Effector memory CD8-positive, alpha-beta T cell (primary cell): ENCODE measurements around the gene RPS23.

Experiments
- ATAC-seq: fragments of 150-1000 bp; cut with Tn5 transposase; replicated peaks from 2 replicates; pipeline ENCODE4 v1.10.0; 2021; ENCODE audit warnings: mild to moderate bottlenecking, moderate library complexity
- DNase-seq, 3 experiments: peaks; one replicate each; pipeline ENCODE4 v3.0.0; 2021
- H3K27ac Mint-ChIP-seq, 2 donors: one replicate each; pipeline ENCODE4 v1.8.0; 2022; ENCODE audit warnings: mild to moderate bottlenecking in 2 of 2, mixed read lengths in 2 of 2, moderate library complexity in 2 of 2
- H3K27me3 Mint-ChIP-seq, 2 donors: one replicate each; pipeline ENCODE4 v1.8.0; 2022; ENCODE audit warnings: mixed read lengths in 2 of 2
- H3K36me3 Mint-ChIP-seq: one replicate; pipeline ENCODE4 v1.8.0; 2022; ENCODE audit warnings: mild to moderate bottlenecking, moderate library complexity, mixed read lengths; ENCODE audit not compliant: insufficient read depth
- H3K4me1 Mint-ChIP-seq, 2 donors: one replicate each; pipeline ENCODE4 v1.8.0; 2022; ENCODE audit warnings: low read depth in 2 of 2, mixed read lengths in 2 of 2
- H3K4me3 Mint-ChIP-seq, 2 donors: one replicate each; pipeline ENCODE4 v1.8.0; 2022; ENCODE audit warnings: mild to moderate bottlenecking in 2 of 2, mixed read lengths in 2 of 2, moderate library complexity in 2 of 2
- H3K9me3 Mint-ChIP-seq, 2 donors: one replicate each; pipeline ENCODE4 v1.8.0; 2022; ENCODE audit warnings: mixed read lengths in 2 of 2

The RPS23 gene

DNA sequence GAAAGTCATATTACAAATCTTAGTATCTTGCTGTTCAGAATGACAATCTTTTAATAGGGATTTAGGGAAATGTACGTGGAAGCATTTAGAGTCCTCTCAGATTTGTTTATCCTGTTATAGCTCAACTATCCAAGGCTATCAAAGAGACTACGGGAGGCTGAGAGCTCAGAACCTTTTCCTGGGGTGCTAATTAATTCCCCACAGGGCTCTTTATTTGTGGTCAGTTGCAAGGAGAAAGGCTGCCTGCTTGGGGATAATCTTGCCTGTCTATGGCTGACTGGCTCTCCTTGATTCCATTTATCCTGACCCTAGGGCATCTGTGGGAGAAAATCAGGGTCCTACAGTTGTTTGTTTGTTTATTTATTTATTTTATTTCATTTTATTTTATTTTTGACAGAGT lies 28.0 kb upstream of the RPS23 start:
- ATAC-seq: no peak
- DNase-seq: no peak
- Mint-ChIP-seq H3K9me3 (peaks cover 0 to 5% of the 10 kb centered on the region in 2 donors), H3K4me3 (no peak overlapping the region), H3K4me1 (no peaks in the 10 kb centered on the region), H3K27me3 (peaks cover 0 to 18% of the 10 kb centered on the region in 2 donors), H3K27ac (no peak overlapping the region), H3K36me3 (no peaks in the 10 kb centered on the region)

DNA sequence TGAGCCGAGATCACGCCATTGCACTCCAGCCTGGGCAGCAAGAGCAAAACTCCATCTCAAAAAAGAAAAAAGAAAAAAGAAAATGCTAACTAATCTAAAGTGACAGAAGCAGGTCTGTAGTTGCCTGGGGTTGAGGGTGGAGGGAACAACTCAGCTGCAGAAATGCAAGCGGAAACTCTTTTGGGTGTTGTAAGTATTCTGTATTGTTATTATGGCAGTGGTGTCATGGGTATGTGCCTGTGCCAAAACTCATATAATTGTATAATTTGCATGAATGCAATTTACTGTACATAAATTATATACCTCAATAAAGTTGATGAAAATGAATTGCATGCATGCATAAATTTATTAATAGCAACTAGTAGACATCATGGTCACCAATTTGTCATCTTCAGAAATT lies 23.0 kb upstream of the RPS23 start:
- Mint-ChIP-seq H3K27me3 (peaks cover 0 to 15% of the 10 kb centered on the region in 2 donors), H3K4me3 (no peak overlapping the region), H3K9me3 (no peaks in the 10 kb centered on the region), H3K36me3 (no peaks in the 10 kb centered on the region), H3K4me1 (no peaks in the 10 kb centered on the region), H3K27ac (no peak overlapping the region)
- DNase-seq: no peak
- ATAC-seq: no peak

DNA sequence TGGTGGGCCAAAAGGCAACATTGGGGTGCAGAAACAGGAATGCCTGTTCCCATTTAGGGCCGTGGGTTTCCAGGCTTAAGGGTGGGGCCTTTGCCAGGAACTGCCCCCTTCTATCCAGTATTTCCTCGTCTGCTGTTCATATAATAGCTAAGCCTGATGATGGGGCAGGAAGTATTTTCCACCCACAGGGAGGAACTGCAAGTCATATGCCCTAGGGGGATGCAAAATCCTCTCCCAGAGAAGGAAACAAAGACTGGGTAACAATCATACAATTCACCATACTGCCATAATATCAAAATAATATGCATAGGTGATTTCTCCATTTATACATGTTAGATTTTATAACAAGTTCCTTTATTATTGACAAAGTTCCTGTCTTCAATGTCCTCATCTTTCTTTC lies 20.5 kb upstream of the RPS23 start:
- Mint-ChIP-seq H3K36me3 (no peaks in the 10 kb centered on the region), H3K4me3 (no peak overlapping the region), H3K9me3 (no peaks in the 10 kb centered on the region), H3K27ac (no peak overlapping the region), H3K27me3 (peaks cover 0 to 15% of the 10 kb centered on the region in 2 donors), H3K4me1 (no peaks in the 10 kb centered on the region)
- no peak for ATAC-seq
- DNase-seq: no peak

DNA sequence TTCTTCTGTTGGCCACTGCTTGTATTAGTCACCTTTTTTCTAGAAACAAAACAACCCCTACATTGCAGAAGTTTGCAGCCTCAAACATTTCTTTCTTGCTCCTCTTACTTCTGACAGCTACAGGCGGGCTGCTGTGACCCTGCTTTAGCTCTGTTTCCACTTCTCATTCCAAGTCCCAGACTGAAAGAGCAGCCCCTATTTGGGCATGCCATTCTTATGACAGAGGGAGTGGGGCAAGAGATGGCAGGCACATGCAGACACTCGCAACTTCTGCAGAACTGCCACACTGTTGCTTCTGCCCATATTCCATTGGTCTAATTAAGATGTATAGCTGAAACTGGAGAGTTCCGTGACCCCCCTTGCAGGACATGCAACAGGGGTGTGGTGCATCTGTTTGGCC lies 19.6 kb upstream of the RPS23 start:
- H3K27ac Mint-ChIP-seq: no peak overlapping the region

GRCh38 chr5:82296929-82297328 lies 18.8 kb upstream of the RPS23 start:
- H3K4me3 Mint-ChIP-seq: no peak overlapping the region
- no peak for DNase-seq
- no peak overlapping the region for H3K27ac Mint-ChIP-seq
- no peaks in the 10 kb centered on the region for H3K4me1 Mint-ChIP-seq
- ATAC-seq: no peak
- H3K9me3 Mint-ChIP-seq: no peaks in the 10 kb centered on the region
- H3K36me3 Mint-ChIP-seq: no peaks in the 10 kb centered on the region
- H3K27me3 Mint-ChIP-seq: peaks cover 0 to 15% of the 10 kb centered on the region in 2 donors

More for the DNA sequence above, 19.6 kb upstream of the RPS23 start:
- Mint-ChIP-seq H3K36me3 (no peaks in the 10 kb centered on the region), H3K27me3 (peaks cover 0 to 15% of the 10 kb centered on the region in 2 donors), H3K4me3 (no peak overlapping the region), H3K9me3 (no peaks in the 10 kb centered on the region), H3K4me1 (no peaks in the 10 kb centered on the region)
- DNase-seq (no peak), ATAC-seq (no peak)

GRCh38 chr5:82295959-82296531 lies 17.9 kb upstream of the RPS23 start:
- Mint-ChIP-seq H3K4me1 (no peaks in the 10 kb centered on the region), H3K36me3 (no peaks in the 10 kb centered on the region), H3K9me3 (no peaks in the 10 kb centered on the region), H3K27ac (no peak overlapping the region), H3K27me3 (peaks cover 0 to 15% of the 10 kb centered on the region in 2 donors), H3K4me3 (no peak overlapping the region)
- DNase-seq (no peak), ATAC-seq (no peak)

- no peak overlapping the region for H3K4me3 Mint-ChIP-seq
- no peak overlapping the region for H3K27ac Mint-ChIP-seq
- DNase-seq: no peak
- no peaks in the 10 kb centered on the region for H3K36me3 Mint-ChIP-seq
- no peak for ATAC-seq
- no peaks in the 10 kb centered on the region for H3K9me3 Mint-ChIP-seq
- no peaks in the 10 kb centered on the region for H3K4me1 Mint-ChIP-seq
- H3K27me3 Mint-ChIP-seq: peaks cover 0 to 15% of the 10 kb centered on the region in 2 donors
These were observed 17.0 kb upstream of the RPS23 start for GRCh38 chr5:82295144-82295543.

DNA sequence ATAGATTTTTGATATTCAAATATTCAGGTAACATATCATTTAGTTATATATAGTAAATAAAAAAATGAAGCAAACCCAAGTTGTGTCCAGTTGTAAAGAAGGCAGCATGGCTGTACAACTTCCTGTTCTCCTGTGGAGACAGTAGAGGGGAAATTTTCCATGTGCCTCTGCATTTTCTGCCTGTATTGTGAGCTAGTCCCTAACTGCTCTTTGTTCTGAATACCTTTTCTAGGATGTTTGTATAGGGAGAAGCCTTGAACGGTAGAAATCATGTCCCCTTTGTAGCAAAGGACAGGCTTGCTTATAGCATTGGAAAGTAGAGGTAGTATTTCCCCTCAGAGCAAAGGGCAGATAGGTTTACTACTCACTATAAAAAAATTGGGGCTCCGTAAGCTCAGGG lies 13.3 kb upstream of the RPS23 start:
- H3K27ac Mint-ChIP-seq: no peak overlapping the region
- H3K36me3 Mint-ChIP-seq: peaks cover under 1% of the 10 kb centered on the region
- H3K9me3 Mint-ChIP-seq: no peaks in the 10 kb centered on the region
- H3K4me3 Mint-ChIP-seq: no peak overlapping the region
- H3K4me1 Mint-ChIP-seq: no peaks in the 10 kb centered on the region
- no peaks in the 10 kb centered on the region for H3K27me3 Mint-ChIP-seq
- ATAC-seq: no peak
- DNase-seq: no peak

DNA sequence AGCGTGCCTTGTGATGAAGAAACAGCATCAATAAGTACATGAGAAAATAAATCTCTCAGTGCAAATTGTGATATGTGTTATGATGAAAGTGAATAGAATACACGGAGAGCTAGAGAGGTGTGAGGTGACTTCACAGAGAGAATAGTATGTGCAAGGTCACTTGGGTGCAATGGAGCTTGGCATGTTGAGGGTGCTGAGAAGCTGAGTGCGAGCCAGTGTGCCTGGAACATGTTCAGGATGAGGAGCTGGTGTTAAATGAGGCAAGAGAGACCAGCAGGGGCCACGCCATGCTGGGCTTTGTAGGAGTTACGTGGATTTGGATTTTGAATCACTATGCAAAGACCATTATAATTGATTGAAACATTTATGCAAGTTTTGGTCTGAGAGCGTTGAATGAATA lies 12.8 kb upstream of the RPS23 start:
- no peak overlapping the region for H3K4me3 Mint-ChIP-seq
- no peaks in the 10 kb centered on the region for H3K27me3 Mint-ChIP-seq
- DNase-seq: no peak
- H3K27ac Mint-ChIP-seq: no peak overlapping the region
- ATAC-seq: no peak
- no peaks in the 10 kb centered on the region for H3K4me1 Mint-ChIP-seq
- H3K9me3 Mint-ChIP-seq: no peaks in the 10 kb centered on the region
- H3K36me3 Mint-ChIP-seq: peaks cover 2% of the 10 kb centered on the region

- H3K27me3 Mint-ChIP-seq: no peaks in the 10 kb centered on the region
These were observed 11.9 kb upstream of the RPS23 start for GRCh38 chr5:82290005-82290404.

DNA sequence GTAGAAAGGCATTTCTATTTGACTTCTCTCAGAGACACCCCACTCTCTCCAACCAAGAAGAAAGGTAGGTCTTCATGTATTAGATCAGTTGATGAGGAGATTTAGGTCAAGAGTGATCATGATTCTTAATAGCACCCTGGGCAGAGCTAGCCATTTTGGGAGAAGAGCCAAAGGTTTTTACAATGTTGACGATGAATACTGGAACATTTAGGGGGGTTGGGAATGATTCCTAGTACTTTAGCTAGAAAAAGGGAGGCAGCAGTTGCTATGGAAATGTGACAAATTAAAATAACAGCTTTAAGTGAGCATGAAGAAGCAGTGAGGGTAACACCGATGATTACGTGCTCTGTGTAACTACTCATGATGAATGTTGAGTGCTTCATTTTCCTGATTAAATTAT lies 9.5 kb upstream of the RPS23 start:
- DNase-seq (no peak), ATAC-seq (no peak)
- Mint-ChIP-seq H3K27ac (no peak overlapping the region), H3K4me1 (no peaks in the 10 kb centered on the region), H3K36me3 (peaks cover 5% of the 10 kb centered on the region), H3K4me3 (no peak overlapping the region), H3K9me3 (no peaks in the 10 kb centered on the region), H3K27me3 (no peaks in the 10 kb centered on the region)

More at GRCh38 chr5:82290005-82290404, 11.9 kb upstream of the RPS23 start:
- DNase-seq (no peak), ATAC-seq (no peak)
- H3K27ac Mint-ChIP-seq: no peak overlapping the region
- no peaks in the 10 kb centered on the region for H3K9me3 Mint-ChIP-seq
- H3K36me3 Mint-ChIP-seq: peaks cover 5% of the 10 kb centered on the region
- H3K4me1 Mint-ChIP-seq: no peaks in the 10 kb centered on the region
- no peak overlapping the region for H3K4me3 Mint-ChIP-seq

GRCh38 chr5:82285206-82285605 lies 7.1 kb upstream of the RPS23 start:
- peaks cover 5% of the 10 kb centered on the region for H3K36me3 Mint-ChIP-seq
- H3K27ac Mint-ChIP-seq: no peak overlapping the region
- DNase-seq (no peak), ATAC-seq (no peak)
- H3K27me3 Mint-ChIP-seq: no peaks in the 10 kb centered on the region
- H3K9me3 Mint-ChIP-seq: no peaks in the 10 kb centered on the region
- H3K4me1 Mint-ChIP-seq: no peaks in the 10 kb centered on the region
- H3K4me3 Mint-ChIP-seq: no peak overlapping the region

- ATAC-seq (no peak), DNase-seq (no peak)
- no peaks in the 10 kb centered on the region for H3K27me3 Mint-ChIP-seq
- H3K4me3 Mint-ChIP-seq: no peak overlapping the region
- no peak overlapping the region for H3K27ac Mint-ChIP-seq
- H3K4me1 Mint-ChIP-seq: peaks cover 0 to 7% of the 10 kb centered on the region in 2 donors
- H3K36me3 Mint-ChIP-seq: peaks cover 7% of the 10 kb centered on the region
- no peaks in the 10 kb centered on the region for H3K9me3 Mint-ChIP-seq
These were observed 5.7 kb upstream of the RPS23 start for GRCh38 chr5:82283893-82284292.

DNA sequence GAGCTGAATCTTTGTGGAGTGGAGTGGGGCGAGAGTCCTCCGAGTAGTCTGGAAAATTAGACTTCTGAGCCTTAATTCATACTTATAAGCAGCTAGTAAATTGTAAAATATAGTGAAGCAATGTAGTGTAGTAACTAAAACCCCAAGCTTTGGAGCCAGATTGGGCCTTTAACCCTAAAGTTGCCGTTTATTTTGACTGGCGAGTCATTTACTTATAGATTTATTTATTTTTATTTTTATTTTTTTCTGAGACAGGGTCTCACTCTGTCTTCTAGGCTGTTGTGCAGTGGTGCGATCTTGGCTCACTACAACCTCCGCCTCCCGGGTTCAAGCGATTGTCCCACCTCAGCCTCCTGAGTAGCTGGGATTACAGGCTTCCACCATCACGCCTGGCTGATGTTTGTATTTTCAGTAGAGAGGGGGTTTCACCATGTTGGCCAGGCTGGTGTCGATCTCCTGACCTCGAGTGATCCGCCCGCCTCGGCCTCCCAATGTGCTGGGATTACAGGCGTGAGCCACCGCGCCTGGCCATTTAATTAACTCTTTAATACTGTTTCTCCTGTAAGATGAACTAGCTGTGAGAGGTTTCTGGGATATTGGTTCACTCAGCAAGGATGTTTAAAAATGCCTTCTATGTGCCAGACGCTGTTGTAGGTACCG lies 687 bp upstream of the RPS23 start:
- peak overlapping the region; percentile 98 for H3K27ac Mint-ChIP-seq
- no peaks in the 10 kb centered on the region for H3K27me3 Mint-ChIP-seq
- peaks cover 14 to 29% of the 10 kb centered on the region in 2 donors for H3K4me1 Mint-ChIP-seq
- no peaks in the 10 kb centered on the region for H3K9me3 Mint-ChIP-seq
- peaks cover 48% of the 10 kb centered on the region for H3K36me3 Mint-ChIP-seq
- peak overlapping the region; percentile 94 to 99 for H3K4me3 Mint-ChIP-seq
- ATAC-seq (no peak), DNase-seq (no peak)
